H1 (cell line): Measurements from ENCODE around the gene FUBP3. TPM values are rescaled to one million over a fixed set of nuclear protein-coding genes. Genes with fewer than 3 reads are reported as not detected.

Experiments
- CTCF ChIA-PET: fragments of 300-600 bp; sonication (Branson Sonifier 250); formaldehyde crosslinking; loops from one replicate; lab custom pipeline; 2021; ENCODE audit not compliant: partially characterized antibody; lab: Charles Lee
- POLR2A ChIA-PET: fragments of 300-600 bp; sonication (Branson Sonifier 250); formaldehyde crosslinking; loops from one replicate; lab custom pipeline; 2021; ENCODE audit warnings: inconsistent platforms; ENCODE audit not compliant: partially characterized antibody; lab: Charles Lee
- DNase-seq, 2 experiments: peaks; one replicate each; pipeline versions ENCODE4 v3.0.0 to v3.0.0-alpha.2; 2010 to 2022; ENCODE audit warnings: low spot score in 2 of 2, low read depth in 1 of 2, mixed read lengths in 1 of 2
- FAIRE-seq: peaks from 2 replicates; lab custom pipeline; 2011; peaks lifted over from hg19 to GRCh38; lab: Jason Lieb, UNC
- H2AFZ ChIP-seq: 2 replicates; pipeline ENCODE4 v1.8.1; 2012; ENCODE audit warnings: low read length, inconsistent platforms
- H2AK5ac ChIP-seq: 2 replicates; pipeline ENCODE4 v1.6.1; 2013; ENCODE audit warnings: low read depth, low read length
- H2BK120ac ChIP-seq: replicated peaks from 2 replicates; pipeline ENCODE3; 2013; ENCODE audit warnings: low read depth, low read length, inconsistent platforms
- H2BK12ac ChIP-seq: 2 replicates; pipeline ENCODE4 v1.6.1; 2013; ENCODE audit warnings: low read depth, low read length
- H2BK15ac ChIP-seq: 2 replicates; pipeline ENCODE4 v1.6.1; 2013; ENCODE audit warnings: low read length
- H2BK20ac ChIP-seq: 2 replicates; pipeline ENCODE4 v1.6.1; 2013; ENCODE audit warnings: low read length
- H2BK5ac ChIP-seq: 2 replicates; pipeline ENCODE4 v1.6.1; 2013; ENCODE audit warnings: low read depth, low read length
- H3K14ac ChIP-seq: 2 replicates; pipeline ENCODE4 v1.6.1; 2013; ENCODE audit warnings: inconsistent platforms; ENCODE audit not compliant: insufficient read length
- H3K18ac ChIP-seq: 2 replicates; pipeline ENCODE4 v1.6.1; 2013; ENCODE audit warnings: low read length; ENCODE audit errors: extremely low read depth
- H3K23ac ChIP-seq: 2 replicates; pipeline ENCODE4 v1.6.1; 2013; ENCODE audit warnings: inconsistent platforms; ENCODE audit not compliant: insufficient read length
- H3K23me2 ChIP-seq: 2 replicates; pipeline ENCODE4 v1.6.1; 2013; ENCODE audit warnings: low read depth, low read length
- H3K27ac ChIP-seq: 2 replicates; pipeline ENCODE4 v1.6.1; 2011; ENCODE audit warnings: low read depth, low read length, inconsistent platforms
- H3K27me3 ChIP-seq, 4 experiments: replicated peaks in 1 of 4; 1 replicate in 1 of 4; 2 replicates in 3 of 4; pipeline versions ENCODE4 v1.6.1 to v1.8.1; 2011 to 2013; ENCODE audit warnings: low read length in 3 of 4, mild to moderate bottlenecking in 3 of 4, inconsistent platforms in 2 of 4, mixed read lengths in 2 of 4, moderate library complexity in 1 of 4; ENCODE audit not compliant: control insufficient read depth in 3 of 4, insufficient read depth in 3 of 4; ENCODE audit errors: extremely low read depth in 1 of 4
- H3K36me3 ChIP-seq, 4 experiments: 2 replicates each; pipeline versions ENCODE4 v1.6.1 to v1.8.1; 2011 to 2013; ENCODE audit warnings: mild to moderate bottlenecking in 4 of 4, low read length in 3 of 4, moderate library complexity in 2 of 4, control low read depth in 1 of 4, inconsistent platforms in 1 of 4; ENCODE audit not compliant: insufficient read depth in 4 of 4, control insufficient read depth in 2 of 4
- H3K4ac ChIP-seq: replicated peaks from 2 replicates; pipeline ENCODE3; 2013; ENCODE audit warnings: low read length, low read depth, mixed read lengths, inconsistent platforms; ENCODE audit not compliant: insufficient read length
- H3K4me1 ChIP-seq, 4 experiments: replicated peaks in 1 of 4; 1 replicate in 1 of 4; 2 replicates in 3 of 4; pipeline versions ENCODE4 v1.6.1 to v1.8.1; 2011 to 2013; ENCODE audit warnings: low read length in 3 of 4, inconsistent platforms in 2 of 4, mixed read lengths in 1 of 4; ENCODE audit not compliant: insufficient read depth in 4 of 4, control insufficient read depth in 3 of 4
- H3K4me2 ChIP-seq, 2 experiments: 2 replicates each; pipeline versions ENCODE4 v1.6.1 to v1.8.1; 2011 to 2013; ENCODE audit warnings: low read depth in 2 of 2, low read length in 2 of 2, control low read depth in 1 of 2, inconsistent platforms in 1 of 2, mild to moderate bottlenecking in 1 of 2; ENCODE audit not compliant: insufficient read depth in 1 of 2
- H3K4me3 ChIP-seq, 4 experiments: fragments of 200-600, 300-600 bp in 1 of 4; sonication (generic), shearing (Covaris generic), sonication (Bioruptor Twin) in 1 of 4; 2 replicates each; pipeline versions ENCODE4 v1.5.1 to v1.8.1; 2011 to 2016; ENCODE audit warnings: low read length in 4 of 4, low read depth in 3 of 4, control low read depth in 2 of 4, inconsistent platforms in 2 of 4, mild to moderate bottlenecking in 2 of 4, mixed read lengths in 1 of 4, moderate library complexity in 1 of 4; ENCODE audit not compliant: insufficient read depth in 2 of 4; ENCODE audit errors: extremely low read depth in 1 of 4
- H3K56ac ChIP-seq: replicated peaks from 2 replicates; pipeline ENCODE3; 2013; ENCODE audit warnings: low read depth, mild to moderate bottlenecking, mixed read lengths, low read length, inconsistent platforms; ENCODE audit not compliant: insufficient read length
- H3K79me1 ChIP-seq: 2 replicates; pipeline ENCODE4 v1.6.1; 2013; ENCODE audit warnings: low read depth, low read length, control low read depth
- H3K79me2 ChIP-seq, 2 experiments: 2 replicates each; pipeline versions ENCODE4 v1.6.1 to v1.8.1; 2012 to 2013; ENCODE audit warnings: low read length in 2 of 2, mild to moderate bottlenecking in 2 of 2, inconsistent platforms in 1 of 2; ENCODE audit not compliant: insufficient read depth in 2 of 2, control insufficient read depth in 1 of 2
- H3K9ac ChIP-seq, 4 experiments: replicated peaks in 1 of 4; 1 replicate in 1 of 4; 2 replicates in 3 of 4; pipeline versions ENCODE4 v1.6.1 to v1.8.1; 2011 to 2013; ENCODE audit warnings: low read depth in 3 of 4, low read length in 3 of 4, control low read depth in 2 of 4, mild to moderate bottlenecking in 2 of 4, moderate library complexity in 2 of 4, inconsistent platforms in 1 of 4; ENCODE audit errors: extremely low read depth in 1 of 4
- H3K9me3 ChIP-seq, 2 experiments: 2 replicates each; pipeline versions ENCODE4 v1.6.1 to v1.8.1; 2012 to 2013; ENCODE audit warnings: mild to moderate bottlenecking in 2 of 2, moderate library complexity in 2 of 2, control low read depth in 1 of 2, inconsistent platforms in 1 of 2, low read depth in 1 of 2, low read length in 1 of 2, mixed read lengths in 1 of 2; ENCODE audit not compliant: insufficient read depth in 2 of 2
- H4K20me1 ChIP-seq, 2 experiments: replicated peaks in 1 of 2; 2 replicates each; pipeline versions ENCODE3 to v1.8.1; 2011 to 2013; ENCODE audit warnings: inconsistent platforms in 2 of 2, low read length in 2 of 2, mild to moderate bottlenecking in 1 of 2; ENCODE audit not compliant: insufficient read depth in 2 of 2, control insufficient read depth in 1 of 2
- H4K5ac ChIP-seq: 2 replicates; pipeline ENCODE4 v1.6.1; 2013; ENCODE audit warnings: low read length, low read depth, mixed read lengths, inconsistent platforms; ENCODE audit not compliant: insufficient read length
- H4K8ac ChIP-seq: 2 replicates; pipeline ENCODE4 v1.8.0; 2013; ENCODE audit warnings: mild to moderate bottlenecking, moderate library complexity, low read length, inconsistent platforms; ENCODE audit not compliant: insufficient read depth; ENCODE audit errors: extremely low read depth
- H4K91ac ChIP-seq: replicated peaks from 2 replicates; pipeline ENCODE3; 2013; ENCODE audit warnings: low read length, mixed read lengths, inconsistent platforms; ENCODE audit not compliant: insufficient read length
- BCL11A ChIP-seq, 2 experiments: IDR thresholded peaks; one replicate each; pipeline ENCODE4 v1.6.1; 2011; ENCODE audit warnings: low read depth in 2 of 2, low read length in 2 of 2, mild to moderate bottlenecking in 2 of 2
- BRCA1 ChIP-seq: IDR thresholded peaks from 2 replicates; pipeline ENCODE4 v1.6.1; 2012; ENCODE audit warnings: low read depth, low read length, improper control_type of control experiment
- JUND ChIP-seq: IDR thresholded peaks from 2 replicates; pipeline ENCODE4 v1.6.1; 2011; ENCODE audit warnings: mild to moderate bottlenecking, improper control_type of control experiment, low read length
- KDM1A ChIP-seq: fragments of 200-600, 300-600 bp; sonication (generic); IDR thresholded peaks from 2 replicates; pipeline ENCODE4 v1.7.1; 2016; ENCODE audit warnings: mild to moderate bottlenecking, low read length, borderline replicate concordance
- MAFK ChIP-seq: IDR thresholded peaks from 2 replicates; pipeline ENCODE4 v1.6.1; 2012; ENCODE audit warnings: low read depth, mild to moderate bottlenecking, improper control_type of control experiment, low read length
- RNF2 ChIP-seq: fragments of 200-900, 300-1000 bp; sonication (generic); IDR thresholded peaks from 2 replicates; pipeline ENCODE4 v1.7.1; 2016; ENCODE audit warnings: borderline replicate concordance, low read depth, mild to moderate bottlenecking, antibody characterized with exemption, low read length; ENCODE audit not compliant: poor library complexity, severe bottlenecking; ENCODE audit errors: missing control alignments
- SP4 ChIP-seq: IDR thresholded peaks from 2 replicates; pipeline ENCODE4 v1.6.1; 2012; ENCODE audit warnings: low read length, inconsistent platforms
- SUZ12 ChIP-seq: fragments of 200-600 bp; sonication (generic); IDR thresholded peaks from 2 replicates; pipeline ENCODE4 v1.6.1; 2012; ENCODE audit warnings: mild to moderate bottlenecking, inconsistent platforms, low read length, moderate library complexity, mixed read lengths
- TEAD4 ChIP-seq: IDR thresholded peaks from 2 replicates; pipeline ENCODE4 v1.6.1; 2012; ENCODE audit warnings: low read depth, low read length, inconsistent platforms, mixed read lengths
- WGBS, 2 experiments: shearing (Covaris generic) in 1 of 2; methylation state at CpG; one replicate each; pipeline versions ENCODE4 v1.1.6 to v1.1.7; 2013 to 2015; ENCODE audit warnings: low lambda C conversion rate in 2 of 2, mixed read lengths in 2 of 2, inconsistent platforms in 1 of 2, low coverage in 1 of 2, missing lambda C conversion rate in 1 of 2; ENCODE audit not compliant: insufficient replicate concordance in 2 of 2, insufficient coverage in 1 of 2, insufficient read length in 1 of 2; ENCODE audit errors: extremely low coverage in 1 of 2, missing lambda C conversion rate in 1 of 2; 5-methylcytosine and 5-hydroxymethylcytosine counted together
- polyA plus RNA-seq, 7 experiments: library from polyadenylated mRNA; depleted of rRNA in 3 of 7; stranded (reverse) in 5 of 7; unstranded in 2 of 7; fragments of >200 nt in 5 of 7; fragments of 200-250 nt in 2 of 7; gene quantifications; 1 replicate in 5 of 7; 2 replicates in 1 of 7; 4 replicates in 1 of 7; pipeline versions ENCODE4 v1.2.1 to v1.2.3, GENCODE V29; 2011 to 2013; ENCODE audit warnings: missing spikeins in 2 of 7, mixed read lengths in 2 of 7
- total RNA-seq: library from RNA; stranded (reverse); fragmentation: NEBNext Ultra II Directional; extraction: Animal tissue kit (Norgen Biotek cat#: 25700); gene quantifications from 2 replicates; pipeline ENCODE4 v1.2.1, GENCODE V29; 2021

FUBP3 gene
- total and polyA plus RNA-seq, 2 of the 8 experiments (the other 6 are each of a cell fraction or from before 2014, with no cell fraction given): 23.7 to 76.4 TPM

DNA sequence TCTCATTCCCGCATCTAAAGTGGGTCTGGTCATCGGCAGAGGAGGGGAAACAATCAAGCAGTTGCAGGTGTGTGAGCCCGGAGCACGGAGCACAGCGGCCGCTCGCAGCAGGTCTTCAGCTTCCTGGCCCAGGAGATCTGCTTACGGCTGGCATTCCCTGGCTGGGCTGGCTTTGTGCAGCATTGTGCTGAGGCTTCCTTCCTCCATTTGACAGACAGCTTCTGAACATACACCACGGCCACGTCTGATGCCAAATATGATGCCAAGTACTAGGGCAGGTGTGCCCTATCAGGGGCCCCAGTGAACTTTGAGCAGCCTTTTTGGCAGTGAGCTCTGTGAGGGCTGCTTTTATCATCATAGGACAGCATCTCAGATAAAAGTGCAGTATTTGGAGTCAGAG, 37.1 kb downstream of the FUBP3 start:
- Histone ChIP-seq H3K79me1 (no peaks in the 10 kb centered on the region; the same call in 1 of the 2 replicates), H3K9me3 (no peaks in the 10 kb centered on the region), H3K4ac (no peak overlapping the region), H3K27ac (no peak overlapping the region), H2BK20ac (no peak overlapping the region), H4K5ac (no peak overlapping the region), H3K56ac (no peak overlapping the region), H4K20me1 (peaks cover 0 to 11% of the 10 kb centered on the region in 2 experiments), H2AFZ (no peak overlapping the region), H3K23me2 (no peaks in the 10 kb centered on the region), H3K18ac (no peak overlapping the region), H2BK5ac (no peak overlapping the region), H3K23ac (no peak overlapping the region), H2BK120ac (no peak overlapping the region), H3K36me3 (peaks cover 39 to 87% (median 81%) of the 10 kb centered on the region in 4 experiments), H3K27me3 (no peaks in the 10 kb centered on the region), H3K4me1 (no peaks in the 10 kb centered on the region), H3K4me3 (no peak overlapping the region), H3K9ac (no peak overlapping the region), H2AK5ac (no peak overlapping the region), H4K8ac (no peak overlapping the region), H3K4me2 (no peak overlapping the region), H3K79me2 (no peaks in the 10 kb centered on the region; a peak in 1 of 4 replicates), H3K14ac (no peak overlapping the region), H2BK12ac (no peak overlapping the region), H4K91ac (no peak overlapping the region), H2BK15ac (no peak overlapping the region)
- TF ChIP-seq BCL11A (IDR thresholded peaks at IDR 0.05; ENCODE audit: low read depth in 2 of 2, low read length in 2 of 2) (no peak), JUND (no peak), KDM1A (no peak), BRCA1 (no peak), MAFK (no peak), TEAD4 (no peak), RNF2 (no peak), SP4 (no peak), SUZ12 (no peak)
- POLR2A ChIA-PET: interaction anchor here (1.0 to 1.5 kb wide), 4 partner anchors 10 to 39 kb away, joined by 3 to 5 read pairs (median 4); no protein-coding TSS in a partner anchor
- 90% methylated on average over 10 of the region's 10 CpGs; no CpG with 5 or more reads in 1 of the 2 experiments for WGBS, 2 experiments
- no peak for DNase-seq
- CTCF ChIA-PET: interaction anchor here (0.9 to 2.3 kb wide), 7 partner anchors 8 to 158 kb away, joined by 3 to 13 read pairs (median 4); no protein-coding TSS in a partner anchor
- FAIRE-seq: no peak
